Heart left ventricle (tissue), 16 donors: ENCODE measurements around the gene NEURL1. TPM values are rescaled to one million over a fixed set of nuclear protein-coding genes. Genes with fewer than 3 reads are reported as not detected.

ENCODE experiments used
- ATAC-seq, 4 donors: fragments of 200-7000 bp; cut with Tn5 transposase; one replicate each; pipeline ENCODE4 v1.9.1; 2020 to 2022; ENCODE audit warnings: moderate library complexity in 4 of 4, mild to moderate bottlenecking in 3 of 4, moderate number of reproducible peaks in 1 of 4
- DNase-seq, 5 donors: peaks; one replicate each; pipeline ENCODE4 v3.0.0-alpha.2; 2020
- H3K27ac ChIP-seq, 12 donors: fragments of 200-600 bp; sonication (generic) in 4 of 12; one replicate each; pipeline versions ENCODE4 v1.5.0 to v1.8.0; 2016 to 2022; ENCODE audit warnings: mild to moderate bottlenecking in 2 of 12
- H3K27me3 ChIP-seq, 9 donors: fragments of 200-600 bp; sonication (generic) in 2 of 9; one replicate each; pipeline versions ENCODE4 v1.5.1 to v1.8.0; 2016 to 2022; ENCODE audit warnings: mild to moderate bottlenecking in 3 of 9
- H3K36me3 ChIP-seq, 9 donors: fragments of 200-600 bp; sonication (generic) in 2 of 9; one replicate each; pipeline versions ENCODE4 v1.5.0 to v1.8.0; 2018 to 2022; ENCODE audit warnings: mild to moderate bottlenecking in 2 of 9
- H3K4me1 ChIP-seq, 12 donors: fragments of 200-600 bp; sonication (generic) in 4 of 12; one replicate each; pipeline versions ENCODE4 v1.5.0 to v1.8.0; 2016 to 2022; ENCODE audit warnings: mild to moderate bottlenecking in 3 of 12
- H3K4me3 ChIP-seq, 12 donors: fragments of 200-600 bp; sonication (generic) in 4 of 12; one replicate each; pipeline versions ENCODE4 v1.5.0 to v1.8.0; 2017 to 2022; ENCODE audit warnings: mild to moderate bottlenecking in 9 of 12, moderate library complexity in 4 of 12
- H3K9me3 ChIP-seq, 12 donors: fragments of 200-600 bp; sonication (generic) in 4 of 12; one replicate each; pipeline versions ENCODE4 v1.5.0 to v1.8.0; 2016 to 2022; ENCODE audit warnings: mild to moderate bottlenecking in 1 of 12
- POLR2A ChIP-seq, 2 donors: fragments of 450-650 bp; IDR thresholded peaks; one replicate each; pipeline ENCODE4 v1.6.1; 2017; ENCODE audit warnings: antibody characterized with exemption in 2 of 2, mild to moderate bottlenecking in 2 of 2, moderate library complexity in 2 of 2
- WGBS, 4 donors: extraction: QIAGEN DNeasy Blood & Tissue Kit in 2 of 4; methylation state at CpG; one replicate each; pipeline versions ENCODE4 v1.1.5 to v1.1.7; 2013 to 2018; 5-methylcytosine and 5-hydroxymethylcytosine counted together
- intact Hi-C, 10 donors: fragments of 100-400 bp; cut with DNase I; formaldehyde crosslinking; loops; one replicate each; pipeline versions ENCODE4 v1.11.1 to v1.14.2; 2022
- polyA plus RNA-seq, 2 donors: library from polyadenylated mRNA; stranded (reverse); fragments of 200-250 nt; gene quantifications; one replicate each; pipeline ENCODE4 v1.2.3, GENCODE V29; 2013
- total RNA-seq, 9 donors: library from RNA; depleted of rRNA in 2 of 9; stranded (reverse); fragments of >200 nt in 2 of 9; fragmentation: NEBNext Ultra II Directional in 3 of 9; extraction: Animal tissue kit (Norgen Biotek cat#: 25700) in 3 of 9; gene quantifications; one replicate each; pipeline versions ENCODE4 v1.1.0 to v1.2.4, GENCODE V29; 2016 to 2023
- TF ChIP-seq, protein P1 (sequence below), 12 donors: fragments of 200-600 bp; sonication (generic) in 4 of 12; IDR thresholded peaks; one replicate each; pipeline versions ENCODE4 v1.5.0 to v1.8.0; 2018 to 2022; ENCODE audit warnings: antibody characterized with exemption in 12 of 12, mild to moderate bottlenecking in 5 of 12
- donor health status: ischemic (EF 13 %, LVEDD 7.1; RV severe dilation, severe dysfunction).
- donor health status: healthy with polysubstance abuse.
- donor health status: DM: no; HTN: yes; CAD: no.
- donor health status: DM: no; HTN: no; CAD: no.
- donor health status: ischemic (EF 25% LVEDD 6.9; RV normal size, moderate dysfunction).
- donor health status: ischemic (EF 25% LVEDD 5.7; RV mildly dilated, moderate dysfunction).
- donor health status: healthy.
- donor health status: DM: yes; HTN: yes; CAD: no.
- donor health status: ischemic (EF 35%, LVEDD 5.7; RV mildly dilated, moderate dysfunction).
- donor health status: nonischemic (EF 11% LVEDD 7.7; RV severe dilation, severe dysfunction).
- donor health status: DM: yes; HTN: yes; CAD: no.
- donor health status: PGD.
- donor health status: ischemic (EF 29% LVEDD 5.4; RV normal size, mild dysfunction).
- donor health status: nonischemic (EF 23%, LVEDD 6.1; RV moderate dilation, normal function).

Gene NEURL1
- total and polyA plus RNA-seq, 11 donors, result 0.07 to 0.64 (median 0.14) TPM; not detected in 2

GRCh38 chr10:103609231-103610082 is 116.0 kb downstream of the NEURL1 start:
- WGBS, 4 donors, result 92 to 96% (median 95%) methylated on average over 8 of the region's 8 CpGs
- H3K27ac ChIP-seq, result no peak overlapping the region
- TF ChIP-seq POLR2A (IDR thresholded peaks at IDR 0.05), result no peak
- TF ChIP-seq, protein P1, sequence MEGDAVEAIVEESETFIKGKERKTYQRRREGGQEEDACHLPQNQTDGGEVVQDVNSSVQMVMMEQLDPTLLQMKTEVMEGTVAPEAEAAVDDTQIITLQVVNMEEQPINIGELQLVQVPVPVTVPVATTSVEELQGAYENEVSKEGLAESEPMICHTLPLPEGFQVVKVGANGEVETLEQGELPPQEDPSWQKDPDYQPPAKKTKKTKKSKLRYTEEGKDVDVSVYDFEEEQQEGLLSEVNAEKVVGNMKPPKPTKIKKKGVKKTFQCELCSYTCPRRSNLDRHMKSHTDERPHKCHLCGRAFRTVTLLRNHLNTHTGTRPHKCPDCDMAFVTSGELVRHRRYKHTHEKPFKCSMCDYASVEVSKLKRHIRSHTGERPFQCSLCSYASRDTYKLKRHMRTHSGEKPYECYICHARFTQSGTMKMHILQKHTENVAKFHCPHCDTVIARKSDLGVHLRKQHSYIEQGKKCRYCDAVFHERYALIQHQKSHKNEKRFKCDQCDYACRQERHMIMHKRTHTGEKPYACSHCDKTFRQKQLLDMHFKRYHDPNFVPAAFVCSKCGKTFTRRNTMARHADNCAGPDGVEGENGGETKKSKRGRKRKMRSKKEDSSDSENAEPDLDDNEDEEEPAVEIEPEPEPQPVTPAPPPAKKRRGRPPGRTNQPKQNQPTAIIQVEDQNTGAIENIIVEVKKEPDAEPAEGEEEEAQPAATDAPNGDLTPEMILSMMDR (IDR thresholded peaks at IDR 0.05), result no peak
- H3K4me3 ChIP-seq, result no peak overlapping the region
- H3K36me3 ChIP-seq, result peaks cover 0 to 60% (median 38%) of the 10 kb centered on the region in 9 donors
- intact Hi-C loops, result loop anchor here in 4 of 10 donors (5.0 to 10.0 kb wide), 4 partner anchors 38 to 245 kb away; partner anchors contain the start of gene SH3PXD2A (in 1 of the 4)
- ATAC-seq (no peak), DNase-seq (peak in 1 of 5 donors; percentile 24)
- peaks cover 0 to 39% (median 10%) of the 10 kb centered on the region in 12 donors for H3K4me1 ChIP-seq
- H3K27me3 ChIP-seq, result no peaks in the 10 kb centered on the region
- H3K9me3 ChIP-seq, result no peaks in the 10 kb centered on the region

DNA sequence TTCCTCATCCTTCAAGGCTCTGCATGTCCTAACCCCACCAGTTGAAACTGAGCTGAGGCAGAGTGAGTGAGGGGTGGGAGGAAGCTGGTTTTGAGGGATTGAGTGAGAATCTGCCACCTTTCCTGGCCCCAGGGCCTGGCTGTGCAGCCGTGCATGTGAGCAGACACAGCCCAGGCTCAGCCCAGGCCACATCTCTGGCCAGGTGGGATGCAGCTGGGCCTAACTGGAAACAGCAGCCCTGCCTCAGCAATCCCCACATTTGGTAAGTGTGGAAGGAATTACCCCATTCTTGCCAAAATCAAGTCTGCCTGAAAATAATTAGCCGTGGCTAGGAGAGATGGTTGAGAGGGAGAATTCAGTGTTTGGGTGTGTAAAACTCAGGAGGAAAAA is 116.6 kb downstream of the NEURL1 start:
- DNase-seq, result peak in 1 of 5 donors; percentile 42
- Histone ChIP-seq H3K27me3 (no peaks in the 10 kb centered on the region), H3K4me3 (no peak overlapping the region), H3K36me3 (peaks cover 0 to 54% (median 36%) of the 10 kb centered on the region in 9 donors), H3K9me3 (no peaks in the 10 kb centered on the region), H3K27ac (no peak overlapping the region), H3K4me1 (peaks cover 3 to 45% (median 15%) of the 10 kb centered on the region in 12 donors)
- TF ChIP-seq POLR2A (IDR thresholded peaks at IDR 0.05), result no peak
- TF ChIP-seq, protein P1 (IDR thresholded peaks at IDR 0.05), result no peak
- intact Hi-C loops, result loop anchor here in 2 of 10 donors (5.0 to 10.0 kb wide), 2 partner anchors 67 to 245 kb away; partner anchors contain the start of gene SH3PXD2A (in 1 of the 2)
- 65 to 84% (median 76%) methylated on average over 1 to 2 of the region's 2 CpGs for WGBS, 4 donors
- ATAC-seq, result peak in 1 of 4 donors; percentile 25

DNA sequence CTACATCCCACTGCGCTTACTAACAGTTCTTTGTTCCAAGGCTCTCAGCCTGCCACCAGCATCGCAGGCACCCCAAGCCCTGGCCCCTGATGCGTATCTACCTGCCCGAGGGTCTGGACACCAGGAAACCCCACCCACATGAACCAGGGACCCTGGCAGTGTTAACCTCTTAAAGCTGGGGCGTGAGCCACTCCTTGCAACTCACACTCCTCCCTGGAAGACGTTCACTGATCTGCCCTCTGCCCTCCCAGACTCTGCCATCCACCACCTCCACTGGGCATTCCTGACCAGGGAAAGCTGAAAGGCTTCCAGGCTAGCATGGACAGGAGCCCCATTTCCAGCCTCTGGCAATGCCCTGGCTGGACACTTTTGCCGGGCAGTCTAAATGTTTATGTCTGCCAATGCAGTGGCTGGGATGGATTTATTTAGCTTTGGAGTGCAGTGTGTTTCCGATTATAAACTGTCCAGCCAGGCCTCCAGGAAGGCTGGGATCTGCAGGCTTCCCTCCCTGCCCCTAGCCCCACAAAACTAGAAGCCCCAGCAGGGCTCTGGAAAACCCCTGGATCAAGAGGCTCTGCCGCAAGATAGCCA is 117.5 kb downstream of the NEURL1 start:
- Histone ChIP-seq H3K4me1 (peaks cover 4 to 53% (median 19%) of the 10 kb centered on the region in 12 donors), H3K27ac (peak overlapping the region in 5 of 12 donors; percentile 3 to 57 (median 26)), H3K27me3 (no peaks in the 10 kb centered on the region), H3K9me3 (no peaks in the 10 kb centered on the region), H3K36me3 (peaks cover 0 to 54% (median 32%) of the 10 kb centered on the region in 9 donors), H3K4me3 (no peak overlapping the region)
- DNase-seq, result peak in 1 of 5 donors; percentile 19
- intact Hi-C loops, result loop anchor here in 2 of 10 donors (5.0 to 10.0 kb wide), 2 partner anchors 66 to 244 kb away; partner anchors contain the start of gene SH3PXD2A (in 1 of the 2)
- TF ChIP-seq, protein P1 (IDR thresholded peaks at IDR 0.05), result no peak
- TF ChIP-seq POLR2A (IDR thresholded peaks at IDR 0.05), result no peak
- 71 to 85% (median 78%) methylated on average over 9 of the region's 9 CpGs for WGBS, 4 donors
- peak in 3 of 4 donors; percentile 13 to 48 (median 42) for ATAC-seq
